Fibroblast of lung (primary cell): ENCODE results near the gene MICB.

ENCODE experiments used
- EZH2 ChIP-seq: IDR thresholded peaks from 2 replicates; pipeline ENCODE4 v1.5.1; 2012; ENCODE audit warnings: low read length, control low read depth, mild to moderate bottlenecking; ENCODE audit errors: missing control alignments
- TF ChIP-seq, protein P1 (sequence below), 2 donors: IDR thresholded peaks in 1 of 2; conservative IDR thresholded peaks in 1 of 2; 1 replicate in 1 of 2; 2 replicates in 1 of 2; pipeline ENCODE4 v1.5.1; 2011 to 2012; ENCODE audit warnings: low read length in 2 of 2, control low read depth in 1 of 2, inconsistent platforms in 1 of 2, low read depth in 1 of 2, mild to moderate bottlenecking in 1 of 2

- TF ChIP-seq EZH2: no peak
- TF ChIP-seq, protein P1, sequence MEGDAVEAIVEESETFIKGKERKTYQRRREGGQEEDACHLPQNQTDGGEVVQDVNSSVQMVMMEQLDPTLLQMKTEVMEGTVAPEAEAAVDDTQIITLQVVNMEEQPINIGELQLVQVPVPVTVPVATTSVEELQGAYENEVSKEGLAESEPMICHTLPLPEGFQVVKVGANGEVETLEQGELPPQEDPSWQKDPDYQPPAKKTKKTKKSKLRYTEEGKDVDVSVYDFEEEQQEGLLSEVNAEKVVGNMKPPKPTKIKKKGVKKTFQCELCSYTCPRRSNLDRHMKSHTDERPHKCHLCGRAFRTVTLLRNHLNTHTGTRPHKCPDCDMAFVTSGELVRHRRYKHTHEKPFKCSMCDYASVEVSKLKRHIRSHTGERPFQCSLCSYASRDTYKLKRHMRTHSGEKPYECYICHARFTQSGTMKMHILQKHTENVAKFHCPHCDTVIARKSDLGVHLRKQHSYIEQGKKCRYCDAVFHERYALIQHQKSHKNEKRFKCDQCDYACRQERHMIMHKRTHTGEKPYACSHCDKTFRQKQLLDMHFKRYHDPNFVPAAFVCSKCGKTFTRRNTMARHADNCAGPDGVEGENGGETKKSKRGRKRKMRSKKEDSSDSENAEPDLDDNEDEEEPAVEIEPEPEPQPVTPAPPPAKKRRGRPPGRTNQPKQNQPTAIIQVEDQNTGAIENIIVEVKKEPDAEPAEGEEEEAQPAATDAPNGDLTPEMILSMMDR (conservative IDR thresholded peaks at IDR 0.05 in 1 of 2, IDR thresholded peaks at IDR 0.05 in 1 of 2; ENCODE audit: low read depth in 1 of 2, low read length in 2 of 2): no peak
Measured at GRCh38 chr6:31476515-31477139, 21.3 kb upstream of the MICB start.
